ENCODE measurements around the gene ADAMTS3. TPM values are rescaled to one million over a fixed set of nuclear protein-coding genes. Genes with fewer than 3 reads are reported as not detected.

ADAMTS3 gene
- total and polyA plus RNA-seq, 9 of the 15 experiments (the other 6 are each of a cell fraction or from before 2014, with no cell fraction given) = 4.0 to 18.0 (median 12.1) TPM

DNA sequence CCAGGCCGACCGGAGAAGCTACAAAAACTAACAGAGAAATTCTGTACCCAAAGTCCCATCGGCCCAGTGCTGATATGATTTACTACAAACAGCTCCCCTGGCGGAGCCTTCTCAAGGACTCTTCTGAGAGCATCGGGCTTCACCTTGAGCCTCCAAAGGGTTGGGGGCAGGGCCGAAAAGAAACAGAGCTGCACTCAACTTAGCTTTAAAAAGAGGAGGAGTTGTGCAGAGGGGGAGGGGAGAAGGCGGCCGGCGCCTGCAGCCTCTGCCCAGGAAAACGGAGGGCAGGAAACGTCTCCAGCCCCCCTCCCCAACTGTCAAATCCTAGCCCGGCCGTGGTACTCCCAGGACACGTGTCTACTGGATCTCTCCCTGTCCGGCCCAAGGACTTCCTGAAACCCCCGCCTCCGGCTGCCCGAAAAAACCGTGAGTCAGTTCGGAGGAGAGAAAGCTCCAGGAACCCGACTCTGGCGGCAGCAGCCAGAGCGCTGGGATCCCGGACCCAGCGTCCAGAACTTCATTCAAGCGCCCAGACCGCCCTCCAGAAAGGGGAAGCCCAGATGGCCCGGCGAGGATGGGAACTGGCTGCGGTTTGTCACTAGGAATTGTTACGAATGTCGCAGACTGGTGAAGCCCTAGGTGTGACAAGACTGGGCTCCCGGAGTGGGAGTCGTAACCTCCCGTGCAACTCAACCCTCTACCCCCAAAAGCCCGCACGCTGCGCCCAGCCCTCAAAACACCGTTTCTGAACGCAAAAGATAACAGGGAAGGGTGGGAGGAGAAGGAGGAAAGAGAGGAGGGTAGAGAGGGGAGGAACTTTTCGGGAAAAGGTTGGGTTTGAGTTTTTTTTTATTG, 973 bp downstream of the ADAMTS3 start (continued):
- TF ChIP-seq, protein P1, sequence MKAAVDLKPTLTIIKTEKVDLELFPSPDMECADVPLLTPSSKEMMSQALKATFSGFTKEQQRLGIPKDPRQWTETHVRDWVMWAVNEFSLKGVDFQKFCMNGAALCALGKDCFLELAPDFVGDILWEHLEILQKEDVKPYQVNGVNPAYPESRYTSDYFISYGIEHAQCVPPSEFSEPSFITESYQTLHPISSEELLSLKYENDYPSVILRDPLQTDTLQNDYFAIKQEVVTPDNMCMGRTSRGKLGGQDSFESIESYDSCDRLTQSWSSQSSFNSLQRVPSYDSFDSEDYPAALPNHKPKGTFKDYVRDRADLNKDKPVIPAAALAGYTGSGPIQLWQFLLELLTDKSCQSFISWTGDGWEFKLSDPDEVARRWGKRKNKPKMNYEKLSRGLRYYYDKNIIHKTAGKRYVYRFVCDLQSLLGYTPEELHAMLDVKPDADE (conservative IDR thresholded peaks at IDR 0.05; ENCODE audit: control insufficient read depth, low read depth, low read length) = peak; percentile 50
- TF ChIP-seq, protein P2, sequence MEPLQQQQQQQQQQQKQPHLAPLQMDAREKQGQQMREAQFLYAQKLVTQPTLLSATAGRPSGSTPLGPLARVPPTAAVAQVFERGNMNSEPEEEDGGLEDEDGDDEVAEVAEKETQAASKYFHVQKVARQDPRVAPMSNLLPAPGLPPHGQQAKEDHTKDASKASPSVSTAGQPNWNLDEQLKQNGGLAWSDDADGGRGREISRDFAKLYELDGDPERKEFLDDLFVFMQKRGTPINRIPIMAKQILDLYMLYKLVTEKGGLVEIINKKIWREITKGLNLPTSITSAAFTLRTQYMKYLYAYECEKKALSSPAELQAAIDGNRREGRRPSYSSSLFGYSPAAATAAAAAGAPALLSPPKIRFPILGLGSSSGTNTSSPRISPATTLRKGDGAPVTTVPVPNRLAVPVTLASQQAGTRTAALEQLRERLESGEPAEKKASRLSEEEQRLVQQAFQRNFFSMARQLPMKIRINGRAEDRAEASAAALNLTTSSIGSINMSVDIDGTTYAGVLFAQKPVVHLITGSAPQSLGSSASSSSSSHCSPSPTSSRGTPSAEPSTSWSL (CRISPR knock-in tag; IDR thresholded peaks at IDR 0.05; ENCODE audit: borderline replicate concordance) = no peak
- TF ChIP-seq TCF7 (IDR thresholded peaks at IDR 0.05; ENCODE audit: borderline replicate concordance) (peak; percentile 17; the same call in 1 of the 2 replicates), RAD21 (CRISPR knock-in tag; conservative IDR thresholded peaks at IDR 0.05 in 1 of 2, IDR thresholded peaks at IDR 0.05 in 1 of 2) (peak; percentile 27 to 29), SMAD2 (IDR thresholded peaks at IDR 0.05; ENCODE audit: low read depth, low read length) (no peak), EP300 (IDR thresholded peaks at IDR 0.05; ENCODE audit: low read length) (peak; percentile 71; the same call in 1 of the 2 replicates), SMAD1 (IDR thresholded peaks at IDR 0.05; ENCODE audit: low read depth, low read length, partially characterized antibody) (peak; percentile 15), ZSCAN29 (IDR thresholded peaks at IDR 0.05) (peak; percentile 7; the same call in 1 of the 2 replicates)
- TF ChIP-seq, protein P3, sequence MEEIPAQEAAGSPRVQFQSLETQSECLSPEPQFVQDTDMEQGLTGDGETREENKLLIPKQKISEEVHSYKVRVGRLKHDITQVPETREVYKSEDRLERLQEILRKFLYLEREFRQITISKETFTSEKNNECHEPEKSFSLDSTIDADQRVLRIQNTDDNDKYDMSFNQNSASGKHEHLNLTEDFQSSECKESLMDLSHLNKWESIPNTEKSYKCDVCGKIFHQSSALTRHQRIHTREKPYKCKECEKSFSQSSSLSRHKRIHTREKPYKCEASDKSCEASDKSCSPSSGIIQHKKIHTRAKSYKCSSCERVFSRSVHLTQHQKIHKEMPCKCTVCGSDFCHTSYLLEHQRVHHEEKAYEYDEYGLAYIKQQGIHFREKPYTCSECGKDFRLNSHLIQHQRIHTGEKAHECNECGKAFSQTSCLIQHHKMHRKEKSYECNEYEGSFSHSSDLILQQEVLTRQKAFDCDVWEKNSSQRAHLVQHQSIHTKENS (CRISPR knock-in tag; IDR thresholded peaks at IDR 0.05) = no peak
- TF ChIP-seq, protein P4, sequence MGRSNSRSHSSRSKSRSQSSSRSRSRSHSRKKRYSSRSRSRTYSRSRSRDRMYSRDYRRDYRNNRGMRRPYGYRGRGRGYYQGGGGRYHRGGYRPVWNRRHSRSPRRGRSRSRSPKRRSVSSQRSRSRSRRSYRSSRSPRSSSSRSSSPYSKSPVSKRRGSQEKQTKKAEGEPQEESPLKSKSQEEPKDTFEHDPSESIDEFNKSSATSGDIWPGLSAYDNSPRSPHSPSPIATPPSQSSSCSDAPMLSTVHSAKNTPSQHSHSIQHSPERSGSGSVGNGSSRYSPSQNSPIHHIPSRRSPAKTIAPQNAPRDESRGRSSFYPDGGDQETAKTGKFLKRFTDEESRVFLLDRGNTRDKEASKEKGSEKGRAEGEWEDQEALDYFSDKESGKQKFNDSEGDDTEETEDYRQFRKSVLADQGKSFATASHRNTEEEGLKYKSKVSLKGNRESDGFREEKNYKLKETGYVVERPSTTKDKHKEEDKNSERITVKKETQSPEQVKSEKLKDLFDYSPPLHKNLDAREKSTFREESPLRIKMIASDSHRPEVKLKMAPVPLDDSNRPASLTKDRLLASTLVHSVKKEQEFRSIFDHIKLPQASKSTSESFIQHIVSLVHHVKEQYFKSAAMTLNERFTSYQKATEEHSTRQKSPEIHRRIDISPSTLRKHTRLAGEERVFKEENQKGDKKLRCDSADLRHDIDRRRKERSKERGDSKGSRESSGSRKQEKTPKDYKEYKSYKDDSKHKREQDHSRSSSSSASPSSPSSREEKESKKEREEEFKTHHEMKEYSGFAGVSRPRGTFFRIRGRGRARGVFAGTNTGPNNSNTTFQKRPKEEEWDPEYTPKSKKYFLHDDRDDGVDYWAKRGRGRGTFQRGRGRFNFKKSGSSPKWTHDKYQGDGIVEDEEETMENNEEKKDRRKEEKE (IDR thresholded peaks at IDR 0.05; ENCODE audit: borderline replicate concordance in 1 of 2, control insufficient read depth in 1 of 2, low read depth in 2 of 2, low read length in 1 of 2) = peak in 1 of 2 experiments; percentile 88; a peak in 2 of 4 replicates
- TF ChIP-seq, protein P5, sequence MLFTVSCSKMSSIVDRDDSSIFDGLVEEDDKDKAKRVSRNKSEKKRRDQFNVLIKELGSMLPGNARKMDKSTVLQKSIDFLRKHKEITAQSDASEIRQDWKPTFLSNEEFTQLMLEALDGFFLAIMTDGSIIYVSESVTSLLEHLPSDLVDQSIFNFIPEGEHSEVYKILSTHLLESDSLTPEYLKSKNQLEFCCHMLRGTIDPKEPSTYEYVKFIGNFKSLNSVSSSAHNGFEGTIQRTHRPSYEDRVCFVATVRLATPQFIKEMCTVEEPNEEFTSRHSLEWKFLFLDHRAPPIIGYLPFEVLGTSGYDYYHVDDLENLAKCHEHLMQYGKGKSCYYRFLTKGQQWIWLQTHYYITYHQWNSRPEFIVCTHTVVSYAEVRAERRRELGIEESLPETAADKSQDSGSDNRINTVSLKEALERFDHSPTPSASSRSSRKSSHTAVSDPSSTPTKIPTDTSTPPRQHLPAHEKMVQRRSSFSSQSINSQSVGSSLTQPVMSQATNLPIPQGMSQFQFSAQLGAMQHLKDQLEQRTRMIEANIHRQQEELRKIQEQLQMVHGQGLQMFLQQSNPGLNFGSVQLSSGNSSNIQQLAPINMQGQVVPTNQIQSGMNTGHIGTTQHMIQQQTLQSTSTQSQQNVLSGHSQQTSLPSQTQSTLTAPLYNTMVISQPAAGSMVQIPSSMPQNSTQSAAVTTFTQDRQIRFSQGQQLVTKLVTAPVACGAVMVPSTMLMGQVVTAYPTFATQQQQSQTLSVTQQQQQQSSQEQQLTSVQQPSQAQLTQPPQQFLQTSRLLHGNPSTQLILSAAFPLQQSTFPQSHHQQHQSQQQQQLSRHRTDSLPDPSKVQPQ (CRISPR knock-in tag; IDR thresholded peaks at IDR 0.05; ENCODE audit: borderline replicate concordance) = no peak
- TF ChIP-seq, protein P6, sequence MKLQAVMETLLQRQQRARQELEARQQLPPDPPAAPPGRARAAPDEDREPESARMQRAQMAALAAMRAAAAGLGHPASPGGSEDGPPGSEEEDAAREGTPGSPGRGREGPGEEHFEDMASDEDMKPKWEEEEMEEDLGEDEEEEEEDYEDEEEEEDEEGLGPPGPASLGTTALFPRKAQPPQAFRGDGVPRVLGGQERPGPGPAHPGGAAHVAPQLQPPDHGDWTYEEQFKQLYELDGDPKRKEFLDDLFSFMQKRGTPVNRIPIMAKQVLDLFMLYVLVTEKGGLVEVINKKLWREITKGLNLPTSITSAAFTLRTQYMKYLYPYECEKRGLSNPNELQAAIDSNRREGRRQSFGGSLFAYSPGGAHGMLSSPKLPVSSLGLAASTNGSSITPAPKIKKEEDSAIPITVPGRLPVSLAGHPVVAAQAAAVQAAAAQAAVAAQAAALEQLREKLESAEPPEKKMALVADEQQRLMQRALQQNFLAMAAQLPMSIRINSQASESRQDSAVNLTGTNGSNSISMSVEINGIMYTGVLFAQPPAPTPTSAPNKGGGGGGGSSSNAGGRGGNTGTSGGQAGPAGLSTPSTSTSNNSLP (IDR thresholded peaks at IDR 0.05; ENCODE audit: borderline replicate concordance, low read depth, low read length) = peak; percentile 61; the same call in 1 of the 2 replicates

Measured in K562 (cell line).